SU-DHL-6 (cell line): ENCODE results near the gene NEURL1B.

Experiments
- H2AFZ ChIP-seq: fragments of 200-600 bp; sonication (generic); 2 replicates; pipeline ENCODE4 v1.6.1; 2014; ENCODE audit warnings: low read depth, mild to moderate bottlenecking, moderate library complexity, mixed read lengths, antibody characterized with exemption, low read length; ENCODE audit not compliant: severe bottlenecking
- H3F3A ChIP-seq: fragments of 200-600 bp; shearing (Covaris generic); 2 replicates; pipeline ENCODE4 v1.6.0; 2016; ENCODE audit warnings: antibody characterized with exemption, mild to moderate bottlenecking; ENCODE audit not compliant: insufficient read depth
- H3K27ac ChIP-seq: fragments of 200-600 bp; sonication (generic); 2 replicates; pipeline ENCODE4 v1.5.1; 2016; ENCODE audit warnings: low read depth, mild to moderate bottlenecking, low read length, moderate library complexity, mixed read lengths
- H3K27me3 ChIP-seq: fragments of 200-600 bp; sonication (generic), shearing (Covaris generic); 2 replicates; pipeline ENCODE4 v1.6.0; 2014; ENCODE audit warnings: mild to moderate bottlenecking, low read length
- H3K36me3 ChIP-seq: fragments of 200-600 bp; sonication (generic); 2 replicates; pipeline ENCODE4 v1.6.1; 2014; ENCODE audit warnings: mild to moderate bottlenecking, low read length, mixed read lengths
- H3K4me2 ChIP-seq: fragments of 300-600, 200-600 bp; shearing (Covaris generic), sonication (generic); 2 replicates; pipeline ENCODE4 v1.6.0; 2014; ENCODE audit warnings: low read length, low read depth, mild to moderate bottlenecking; ENCODE audit not compliant: poor library complexity, severe bottlenecking
- H3K4me3 ChIP-seq: fragments of 200-600 bp; sonication (generic); 2 replicates; pipeline ENCODE4 v1.5.1; 2014; ENCODE audit warnings: antibody characterized with exemption, low read length, mild to moderate bottlenecking, mixed read lengths; ENCODE audit not compliant: insufficient read depth, poor library complexity, severe bottlenecking
- H3K79me2 ChIP-seq: fragments of 200-600 bp; sonication (generic); 2 replicates; pipeline ENCODE4 v1.6.1; 2014; ENCODE audit warnings: mild to moderate bottlenecking, low read length, moderate library complexity; ENCODE audit not compliant: insufficient read depth
- H3K9ac ChIP-seq: fragments of 200-600 bp; sonication (generic); 2 replicates; pipeline ENCODE4 v1.7.0; 2014; ENCODE audit warnings: mild to moderate bottlenecking, low read length
- H3K9me2 ChIP-seq: fragments of 200-600 bp; sonication (generic); replicated peaks from 2 replicates; pipeline ENCODE4 v1.6.1; 2014; ENCODE audit warnings: low read length; ENCODE audit not compliant: insufficient read depth
- H3K9me3 ChIP-seq: fragments of 200-600 bp; sonication (generic); 2 replicates; pipeline ENCODE4 v1.6.1; 2014; ENCODE audit warnings: low read length, mixed read lengths; ENCODE audit not compliant: insufficient read depth
- H4K20me1 ChIP-seq: fragments of 200-600 bp; sonication (generic); 2 replicates; pipeline ENCODE4 v1.6.1; 2014; ENCODE audit warnings: low read depth, mild to moderate bottlenecking, antibody characterized with exemption, low read length, moderate library complexity, mixed read lengths
- CTCF ChIP-seq: fragments of 200-600 bp; sonication (generic); IDR thresholded peaks from one replicate; pipeline ENCODE4 v1.5.1; 2017; ENCODE audit warnings: antibody characterized with exemption, mild to moderate bottlenecking, low read length, moderate library complexity; ENCODE audit not compliant: insufficient read depth, poor library complexity, severe bottlenecking
- EZH2phosphoT487 ChIP-seq: fragments of 200-600 bp; sonication (generic), shearing (Covaris generic); conservative IDR thresholded peaks from 2 replicates; pipeline ENCODE4 v1.6.1; 2018; ENCODE audit warnings: mild to moderate bottlenecking, antibody characterized with exemption, low read length, moderate library complexity, mixed read lengths

The NEURL1B gene

GRCh38 chr5:172687940-172688339, 46.9 kb downstream of the NEURL1B start:
- H3K4me3 ChIP-seq: no peak overlapping the region
- no peak overlapping the region for H3K4me2 ChIP-seq
- H3K36me3 ChIP-seq: no peaks in the 10 kb centered on the region
- no peaks in the 10 kb centered on the region for H3K27me3 ChIP-seq
- TF ChIP-seq EZH2phosphoT487 (no peak), CTCF (no peak)
- H2AFZ ChIP-seq: no peak overlapping the region
- H3K9me2 ChIP-seq: no peaks in the 10 kb centered on the region
- no peaks in the 10 kb centered on the region for H3K9me3 ChIP-seq
- no peak overlapping the region for H3K9ac ChIP-seq
- no peaks in the 10 kb centered on the region for H3K79me2 ChIP-seq
- no peaks in the 10 kb centered on the region for H3F3A ChIP-seq
- no peak overlapping the region for H3K27ac ChIP-seq
- H4K20me1 ChIP-seq: no peaks in the 10 kb centered on the region

GRCh38 chr5:172688349-172689217, 47.5 kb downstream of the NEURL1B start:
- no peak overlapping the region for H3K9ac ChIP-seq

GRCh38 chr5:172689218-172689572, 48.1 kb downstream of the NEURL1B start:
- Histone ChIP-seq H4K20me1 (no peaks in the 10 kb centered on the region), H2AFZ (no peak overlapping the region), H3F3A (no peaks in the 10 kb centered on the region), H3K9ac (no peak overlapping the region), H3K79me2 (no peaks in the 10 kb centered on the region), H3K9me3 (no peaks in the 10 kb centered on the region), H3K4me3 (no peak overlapping the region), H3K27ac (no peak overlapping the region), H3K27me3 (no peaks in the 10 kb centered on the region), H3K36me3 (no peaks in the 10 kb centered on the region), H3K4me2 (no peak overlapping the region), H3K9me2 (no peaks in the 10 kb centered on the region)
- TF ChIP-seq EZH2phosphoT487 (no peak), CTCF (no peak)

More at GRCh38 chr5:172688349-172689217, 47.5 kb downstream of the NEURL1B start:
- Histone ChIP-seq H3K27me3 (no peaks in the 10 kb centered on the region), H3K27ac (no peak overlapping the region), H3F3A (no peaks in the 10 kb centered on the region), H4K20me1 (no peaks in the 10 kb centered on the region), H3K9me3 (no peaks in the 10 kb centered on the region), H3K4me2 (no peak overlapping the region), H3K9me2 (no peaks in the 10 kb centered on the region), H2AFZ (no peak overlapping the region), H3K36me3 (no peaks in the 10 kb centered on the region), H3K79me2 (no peaks in the 10 kb centered on the region), H3K4me3 (no peak overlapping the region)
- TF ChIP-seq CTCF (no peak), EZH2phosphoT487 (no peak)
